ENCODE data around the gene SCGB1A1. TPM values are rescaled to one million over a fixed set of nuclear protein-coding genes. Genes with fewer than 3 reads are reported as not detected.

Gene SCGB1A1
- total RNA-seq, 6 experiments from 2014 or later, result not detected

DNA sequence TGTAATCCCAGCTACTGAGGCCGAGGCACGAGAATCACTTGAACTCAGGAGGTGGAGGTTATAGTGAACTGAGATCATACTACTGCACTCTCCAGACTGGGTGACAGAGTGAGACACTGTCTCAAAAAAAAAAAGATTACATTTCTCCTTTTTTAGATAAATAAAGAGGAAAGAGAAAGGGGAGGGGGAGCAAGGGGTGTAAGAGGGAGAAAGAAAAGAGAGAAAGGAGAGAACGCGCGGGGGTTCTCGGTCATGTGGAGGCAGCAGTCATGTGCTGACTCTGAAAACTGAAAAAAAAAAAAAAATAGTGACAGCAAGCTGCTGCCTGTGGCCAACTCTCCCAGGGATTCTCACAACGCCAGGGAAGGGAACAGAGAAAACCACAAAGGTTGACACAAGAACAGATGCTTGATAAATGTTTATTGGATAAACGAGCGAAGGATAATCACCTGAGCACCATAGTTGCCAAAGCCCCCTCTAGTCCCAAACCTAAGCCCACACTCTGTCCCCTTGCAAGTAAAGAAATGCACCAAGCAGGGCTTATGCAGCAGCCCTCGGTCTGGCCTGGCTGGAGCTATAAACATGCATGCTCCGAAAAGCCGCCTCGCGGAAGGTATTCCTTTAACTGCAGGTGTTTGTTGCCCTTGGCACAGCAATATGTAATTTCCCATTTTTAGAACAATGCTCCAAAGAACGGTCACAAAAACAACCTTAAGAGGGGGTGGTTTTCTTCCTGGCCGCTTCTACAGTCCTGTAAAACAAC, 14.5 kb downstream of the SCGB1A1 start:
- H3K27ac Mint-ChIP-seq, result no peak overlapping the region
- H3K4me3 Mint-ChIP-seq, result no peak overlapping the region
- H3K27me3 Mint-ChIP-seq (ENCODE audit: insufficient read depth), result peaks cover 3% of the 10 kb centered on the region; the same call in 1 of the 2 replicates
- TF ChIP-seq, protein P1, sequence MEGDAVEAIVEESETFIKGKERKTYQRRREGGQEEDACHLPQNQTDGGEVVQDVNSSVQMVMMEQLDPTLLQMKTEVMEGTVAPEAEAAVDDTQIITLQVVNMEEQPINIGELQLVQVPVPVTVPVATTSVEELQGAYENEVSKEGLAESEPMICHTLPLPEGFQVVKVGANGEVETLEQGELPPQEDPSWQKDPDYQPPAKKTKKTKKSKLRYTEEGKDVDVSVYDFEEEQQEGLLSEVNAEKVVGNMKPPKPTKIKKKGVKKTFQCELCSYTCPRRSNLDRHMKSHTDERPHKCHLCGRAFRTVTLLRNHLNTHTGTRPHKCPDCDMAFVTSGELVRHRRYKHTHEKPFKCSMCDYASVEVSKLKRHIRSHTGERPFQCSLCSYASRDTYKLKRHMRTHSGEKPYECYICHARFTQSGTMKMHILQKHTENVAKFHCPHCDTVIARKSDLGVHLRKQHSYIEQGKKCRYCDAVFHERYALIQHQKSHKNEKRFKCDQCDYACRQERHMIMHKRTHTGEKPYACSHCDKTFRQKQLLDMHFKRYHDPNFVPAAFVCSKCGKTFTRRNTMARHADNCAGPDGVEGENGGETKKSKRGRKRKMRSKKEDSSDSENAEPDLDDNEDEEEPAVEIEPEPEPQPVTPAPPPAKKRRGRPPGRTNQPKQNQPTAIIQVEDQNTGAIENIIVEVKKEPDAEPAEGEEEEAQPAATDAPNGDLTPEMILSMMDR (IDR thresholded peaks at IDR 0.05), result no peak
- DNase-seq, result no peak
- no peaks in the 10 kb centered on the region for H3K9me3 Mint-ChIP-seq
- no peaks in the 10 kb centered on the region for H3K36me3 Mint-ChIP-seq (ENCODE audit: low read depth)
- H3K4me1 Mint-ChIP-seq (ENCODE audit: low read depth), result peaks cover 40% of the 10 kb centered on the region

DNA sequence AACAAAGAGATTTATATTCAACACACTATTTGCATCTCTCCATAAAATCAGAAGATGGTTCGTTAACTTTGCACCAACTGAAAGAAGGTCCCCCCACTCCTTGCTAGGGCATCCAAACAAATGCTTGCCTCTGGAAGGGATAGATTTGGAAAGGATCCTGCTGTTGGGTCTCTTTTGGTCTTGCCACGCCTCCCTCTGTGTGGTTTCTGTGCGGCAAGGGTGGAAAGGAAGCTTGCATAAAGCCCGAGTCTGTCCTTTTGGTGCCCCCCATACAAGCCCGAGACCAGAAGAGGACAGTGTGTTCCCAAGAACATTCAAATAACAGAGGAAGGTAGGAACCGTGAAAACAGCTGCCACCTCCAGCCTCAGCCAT, 15.1 kb downstream of the SCGB1A1 start:
- H3K27ac Mint-ChIP-seq, result no peak overlapping the region

DNA sequence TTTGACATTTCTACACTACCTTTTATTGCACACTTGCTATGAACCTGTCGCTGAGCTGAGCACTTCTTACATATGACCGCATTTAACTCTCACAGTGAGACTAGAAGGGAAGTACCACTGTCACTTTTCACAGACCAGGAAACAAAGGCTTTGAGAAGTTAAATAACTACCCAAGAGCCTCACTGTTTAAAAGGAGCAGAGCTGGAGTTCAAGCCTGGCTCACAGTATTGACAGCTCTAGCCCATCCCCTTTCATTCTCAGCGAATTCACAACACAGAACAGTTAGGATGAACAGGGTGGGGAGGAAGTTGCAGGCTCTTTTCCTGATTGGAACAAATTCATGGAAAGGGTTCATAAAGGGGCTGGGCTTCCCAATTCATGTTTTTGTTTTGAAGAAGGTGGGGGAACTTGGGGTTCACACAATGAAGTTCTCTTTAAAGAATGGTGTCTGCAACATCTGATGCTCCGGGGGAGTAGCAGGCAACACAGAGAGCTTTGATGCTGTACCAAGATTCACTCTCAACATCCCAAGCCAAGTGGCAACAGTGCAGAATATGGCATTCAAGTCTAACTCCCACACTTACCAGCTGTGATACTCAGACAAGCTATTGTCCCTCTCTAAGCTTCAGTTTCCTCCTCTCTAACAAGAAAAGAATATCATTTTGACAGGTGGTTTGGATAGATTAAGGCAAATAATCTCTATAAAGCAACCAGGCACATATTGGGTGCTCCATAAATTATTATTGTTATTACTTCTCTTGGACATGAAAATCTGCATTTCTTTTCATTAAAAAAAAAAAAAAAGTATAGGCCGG, 17.2 kb downstream of the SCGB1A1 start:
- Mint-ChIP-seq H3K27ac (no peak overlapping the region), H3K4me1 (ENCODE audit: low read depth) (peaks cover 27% of the 10 kb centered on the region), H3K9me3 (no peaks in the 10 kb centered on the region), H3K4me3 (no peak overlapping the region), H3K36me3 (ENCODE audit: low read depth) (no peaks in the 10 kb centered on the region), H3K27me3 (ENCODE audit: insufficient read depth) (peaks cover 3% of the 10 kb centered on the region; the same call in 1 of the 2 replicates)
- TF ChIP-seq, protein P1 (IDR thresholded peaks at IDR 0.05), result no peak
- no peak for DNase-seq

More for the DNA sequence above, 15.1 kb downstream of the SCGB1A1 start:
- no peak for DNase-seq
- TF ChIP-seq, protein P1 (IDR thresholded peaks at IDR 0.05), result no peak
- Mint-ChIP-seq H3K36me3 (ENCODE audit: low read depth) (no peaks in the 10 kb centered on the region), H3K9me3 (no peaks in the 10 kb centered on the region), H3K27me3 (ENCODE audit: insufficient read depth) (peaks cover 3% of the 10 kb centered on the region; the same call in 1 of the 2 replicates), H3K4me3 (no peak overlapping the region), H3K4me1 (ENCODE audit: low read depth) (peaks cover 34% of the 10 kb centered on the region)

DNA sequence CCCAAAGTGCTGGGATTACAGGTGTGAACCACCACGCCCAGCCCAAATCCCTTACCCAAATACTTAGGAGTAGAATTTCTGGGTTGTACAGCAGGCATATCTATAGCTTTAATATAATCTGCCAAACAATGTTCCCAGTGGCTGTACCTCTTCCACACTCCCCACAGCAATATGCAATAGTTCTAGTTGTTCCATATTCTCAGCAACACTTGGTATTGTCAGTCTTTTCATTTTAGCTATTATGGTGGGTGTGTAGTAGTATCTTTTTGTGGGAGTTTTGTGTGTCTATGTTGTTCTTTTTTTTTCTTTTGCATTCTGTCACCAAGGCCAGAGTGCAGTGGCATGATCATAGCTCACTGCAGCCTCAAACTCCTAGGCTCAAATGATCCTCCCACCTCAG, 18.8 kb downstream of the SCGB1A1 start:
- Mint-ChIP-seq H3K27ac (no peak overlapping the region), H3K9me3 (no peaks in the 10 kb centered on the region), H3K4me3 (no peak overlapping the region), H3K4me1 (ENCODE audit: low read depth) (peaks cover 14% of the 10 kb centered on the region), H3K27me3 (ENCODE audit: insufficient read depth) (peaks cover 3% of the 10 kb centered on the region; the same call in 1 of the 2 replicates), H3K36me3 (ENCODE audit: low read depth) (no peaks in the 10 kb centered on the region)
- DNase-seq, result no peak
- TF ChIP-seq, protein P1 (IDR thresholded peaks at IDR 0.05), result no peak

DNA sequence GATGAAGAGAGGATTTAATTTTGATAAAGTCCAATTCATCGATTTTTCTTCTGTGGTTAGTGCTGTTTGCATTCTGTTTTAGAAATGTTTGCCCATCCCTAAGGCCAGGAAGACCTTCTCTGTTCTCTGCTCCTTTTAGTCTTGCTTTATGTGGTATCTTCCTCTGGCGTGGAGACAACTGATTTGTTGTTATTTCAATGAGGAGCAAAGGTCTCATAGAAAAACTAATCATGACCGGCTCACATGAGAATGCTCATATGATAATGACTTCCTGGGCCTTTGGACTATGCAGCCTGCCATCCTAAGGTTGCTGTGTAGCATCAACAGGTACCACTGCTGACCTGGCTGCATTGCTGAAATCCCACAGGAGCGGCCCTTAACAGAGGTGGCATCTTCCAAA, 19.8 kb downstream of the SCGB1A1 start:
- DNase-seq, result no peak
- Mint-ChIP-seq H3K9me3 (no peaks in the 10 kb centered on the region), H3K4me1 (ENCODE audit: low read depth) (peaks cover 18% of the 10 kb centered on the region), H3K36me3 (ENCODE audit: low read depth) (0 out of 2 replicates have a peak, but pooled peaks cover 3% of the 10 kb centered on the region), H3K4me3 (no peak overlapping the region), H3K27me3 (ENCODE audit: insufficient read depth) (peaks cover 3% of the 10 kb centered on the region; the same call in 1 of the 2 replicates), H3K27ac (no peak overlapping the region)
- TF ChIP-seq, protein P1 (IDR thresholded peaks at IDR 0.05), result no peak
